GM19395 (cell line): Measurements from ENCODE around the gene SLC39A1.
"Not testable (repeated sequence)": the region's sequence is repeated elsewhere in the genome, so short reads cannot be mapped to it uniquely, and the experiment has no call there.

Source experiments
- ATAC-seq: cut with Tn5 transposase; IDR thresholded peaks from one replicate; pipeline ENCODE4 v1.9.1; 2021; ENCODE audit warnings: mild to moderate bottlenecking, moderate library complexity; ENCODE audit not compliant: unreplicated experiment

Gene SLC39A1

GRCh38 chr1:153963030-153963849 lies at the start of gene SLC39A1:
Gene SLC39A1 (minus strand): TSS chr1:153963537. CDS start chr1:153962715, 822 bp downstream.
- ATAC-seq = peak; percentile 57

- ATAC-seq = not testable (repeated sequence)
Observed at GRCh38 chr1:154012543-154012942, 49.2 kb upstream of the SLC39A1 start.

GRCh38 chr1:154012129-154012528 lies 48.8 kb upstream of the SLC39A1 start:
- no peak for ATAC-seq

- no peak for ATAC-seq
Observed at GRCh38 chr1:154006136-154006535, 42.8 kb upstream of the SLC39A1 start.

- no peak for ATAC-seq
Observed at GRCh38 chr1:154000420-154000819, 37.1 kb upstream of the SLC39A1 start.

- not testable (repeated sequence) for ATAC-seq
Observed at GRCh38 chr1:153996882-153997281, 33.5 kb upstream of the SLC39A1 start.

GRCh38 chr1:153995640-153996039 lies 32.3 kb upstream of the SLC39A1 start:
- no peak for ATAC-seq

- ATAC-seq = no peak
Observed at GRCh38 chr1:153995202-153995601, 31.9 kb upstream of the SLC39A1 start.

GRCh38 chr1:153991806-153992205 lies 28.5 kb upstream of the SLC39A1 start:
- ATAC-seq = no peak

GRCh38 chr1:153991151-153991630 lies 27.9 kb upstream of the SLC39A1 start:
- ATAC-seq = no peak

- ATAC-seq = peak; percentile 61
Observed at GRCh38 chr1:153990468-153991150, 27.3 kb upstream of the SLC39A1 start, which contains the start of gene RPS27. Gene RPS27 (plus strand): TSS chr1:153990762. CDS start chr1:153990797, 35 bp downstream.

- ATAC-seq = no peak
Observed at GRCh38 chr1:153987621-153988020, 24.3 kb upstream of the SLC39A1 start.

GRCh38 chr1:153985941-153986761 lies 22.8 kb upstream of the SLC39A1 start, which contains the start of gene RAB13:
Gene RAB13 (minus strand): TSS chr1:153986339. CDS start chr1:153986236, 103 bp downstream.
- ATAC-seq = no peak

- no peak for ATAC-seq
Observed at GRCh38 chr1:153985341-153985912, 22.1 kb upstream of the SLC39A1 start.

- ATAC-seq = no peak
Observed at GRCh38 chr1:153984123-153984894, 21.0 kb upstream of the SLC39A1 start.

- ATAC-seq = not testable (repeated sequence)
Observed at GRCh38 chr1:153981735-153982134, 18.4 kb upstream of the SLC39A1 start.

GRCh38 chr1:153979091-153979490 lies 15.8 kb upstream of the SLC39A1 start:
- not testable (repeated sequence) for ATAC-seq

- ATAC-seq = no peak
Observed at GRCh38 chr1:153978274-153978909, 15.1 kb upstream of the SLC39A1 start.
